Keratinocyte (primary cell): ENCODE data around the gene TTC22. TPM values are rescaled to one million over a fixed set of nuclear protein-coding genes. Genes with fewer than 3 reads are reported as not detected.

Experiments used
- DNase-seq: peaks from one replicate; pipeline ENCODE4 v3.0.0-alpha.2; 2011; ENCODE audit warnings: low read depth, missing footprints, low spot score
- FAIRE-seq: peaks from 2 replicates; lab custom pipeline; 2011; peaks lifted over from hg19 to GRCh38; lab: Jason Lieb, UNC
- H2AFZ ChIP-seq: 2 replicates; pipeline ENCODE4 v1.6.0; 2012; ENCODE audit warnings: low read length, control low read depth, inconsistent platforms; ENCODE audit not compliant: control insufficient read depth
- H3K27ac ChIP-seq: 2 replicates; pipeline ENCODE4 v1.5.1; 2011; ENCODE audit warnings: low read length; ENCODE audit not compliant: control insufficient read depth, insufficient read depth
- H3K27me3 ChIP-seq: 3 replicates; pipeline ENCODE4 v1.6.0; 2011; ENCODE audit warnings: low read length; ENCODE audit not compliant: control insufficient read depth, insufficient read depth; ENCODE audit errors: extremely low read depth
- H3K36me3 ChIP-seq, 2 experiments: 2 replicates in 1 of 2; 3 replicates in 1 of 2; pipeline ENCODE4 v1.5.1; 2011; ENCODE audit warnings: low read length in 2 of 2, mild to moderate bottlenecking in 1 of 2; ENCODE audit not compliant: control insufficient read depth in 2 of 2, insufficient read depth in 2 of 2; ENCODE audit errors: extremely low read depth in 1 of 2
- H3K4me1 ChIP-seq: 3 replicates; pipeline ENCODE4 v1.5.1; 2011; ENCODE audit warnings: low read length; ENCODE audit not compliant: control insufficient read depth, insufficient read depth; ENCODE audit errors: extremely low read depth
- H3K4me2 ChIP-seq: 3 replicates; pipeline ENCODE4 v1.6.0; 2011; ENCODE audit warnings: low read depth, low read length; ENCODE audit not compliant: control insufficient read depth, insufficient read depth; ENCODE audit errors: extremely low read depth
- H3K4me3 ChIP-seq, 3 experiments: fragments of 200-600 bp in 1 of 3; sonication (generic) in 1 of 3; 2 replicates in 2 of 3; 3 replicates in 1 of 3; pipeline ENCODE4 v1.5.1; 2011 to 2016; ENCODE audit warnings: low read length in 3 of 3, mild to moderate bottlenecking in 3 of 3, control low read depth in 2 of 3, inconsistent platforms in 1 of 3, low read depth in 1 of 3, mixed read lengths in 1 of 3, mixed run types in 1 of 3, moderate library complexity in 1 of 3; ENCODE audit not compliant: control insufficient read depth in 2 of 3, insufficient read depth in 2 of 3; ENCODE audit errors: extremely low read depth in 1 of 3
- H3K79me2 ChIP-seq: 2 replicates; pipeline ENCODE4 v1.6.0; 2012; ENCODE audit warnings: low read length; ENCODE audit not compliant: control insufficient read depth, insufficient read depth
- H3K9ac ChIP-seq: 3 replicates; pipeline ENCODE4 v1.6.0; 2011; ENCODE audit warnings: low read length; ENCODE audit not compliant: control insufficient read depth, insufficient read depth; ENCODE audit errors: extremely low read depth
- H3K9me1 ChIP-seq: 3 replicates; pipeline ENCODE4 v1.6.0; 2011; ENCODE audit warnings: low read length; ENCODE audit not compliant: control insufficient read depth, insufficient read depth; ENCODE audit errors: extremely low read depth
- H3K9me3 ChIP-seq: 2 replicates; pipeline ENCODE4 v1.5.1; 2012; ENCODE audit warnings: low read depth, low read length; ENCODE audit not compliant: control insufficient read depth
- H4K20me1 ChIP-seq: 3 replicates; pipeline ENCODE4 v1.6.0; 2011; ENCODE audit warnings: low read length; ENCODE audit not compliant: control insufficient read depth, insufficient read depth; ENCODE audit errors: extremely low read depth
- EZH2 ChIP-seq: IDR thresholded peaks from one replicate; pipeline ENCODE4 v1.6.1; 2012; ENCODE audit warnings: inconsistent platforms, mild to moderate bottlenecking, low read length, moderate library complexity
- dilution Hi-C: fragments of 300-500 bp; cut with MboI; formaldehyde crosslinking; loops from one replicate; pipeline ENCODE4 v1.7.0; 2020; ENCODE audit warnings: low sequenced_read_pairs; ENCODE audit not compliant: extremely low pct_ligation_motif_present
- polyA plus RNA-seq, 5 experiments: library from polyadenylated mRNA; depleted of rRNA in 3 of 5; stranded (reverse) in 3 of 5; stranded (forward) in 1 of 5; unstranded in 1 of 5; fragments of >200 nt; gene quantifications; 1 replicate in 1 of 5; 2 replicates in 3 of 5; 3 replicates in 1 of 5; pipeline versions ENCODE4 v1.2.1 to v1.2.3, GENCODE V29; 2011 to 2012; ENCODE audit warnings: missing spikeins in 2 of 5, low read depth in 1 of 5, low replicate concordance in 1 of 5
- TF ChIP-seq, protein P1 (sequence below), 3 experiments: IDR thresholded peaks in 1 of 3; conservative IDR thresholded peaks in 1 of 3; optimal IDR thresholded peaks in 1 of 3; 2 replicates in 2 of 3; 3 replicates in 1 of 3; pipeline versions ENCODE3 to v1.5.1; 2011; ENCODE audit warnings: low read length in 3 of 3, mild to moderate bottlenecking in 3 of 3, moderate library complexity in 2 of 3, control low read depth in 1 of 3, inconsistent platforms in 1 of 3; ENCODE audit not compliant: insufficient read depth in 2 of 3; ENCODE audit errors: extremely low read depth in 1 of 3

The TTC22 gene
- polyA plus RNA-seq, 1 donor (not counting 4 experiments of a cell fraction or from before 2014, with no cell fraction given): 5.1 TPM

DNA sequence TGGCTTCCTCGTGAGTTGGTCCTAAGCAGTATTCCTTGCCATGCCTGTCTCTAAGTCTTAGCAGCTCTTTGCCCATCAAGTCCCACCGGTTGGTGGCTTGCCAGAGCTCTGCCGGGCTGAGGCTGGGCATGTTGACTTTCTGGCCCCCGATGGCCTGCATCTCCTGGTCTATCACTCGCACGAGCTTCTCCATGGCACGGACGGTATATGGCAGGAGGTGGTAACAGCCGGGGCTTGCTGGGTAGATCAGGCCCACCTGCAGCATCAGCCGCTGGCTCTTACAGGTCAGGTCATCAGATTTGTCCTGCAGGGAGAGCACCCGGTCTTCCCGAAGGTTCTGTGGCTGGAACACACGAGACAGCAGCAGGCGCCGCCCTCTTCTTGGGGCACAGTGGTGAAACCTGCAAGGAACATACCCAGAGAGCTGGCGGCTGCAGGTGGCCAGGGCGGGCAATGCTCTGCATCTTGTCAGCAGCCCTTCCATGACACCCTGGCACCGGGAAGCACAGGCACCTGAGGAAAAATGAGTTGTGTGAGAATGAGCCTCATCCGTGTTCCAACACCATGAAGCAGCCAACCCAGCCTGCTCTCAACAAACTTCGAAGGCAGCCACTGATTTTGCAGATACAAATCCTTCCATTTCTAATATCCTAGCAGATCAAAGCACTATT, 42.3 kb downstream of the TTC22 start:
- no peak overlapping the region for H2AFZ ChIP-seq
- TF ChIP-seq, protein P1, sequence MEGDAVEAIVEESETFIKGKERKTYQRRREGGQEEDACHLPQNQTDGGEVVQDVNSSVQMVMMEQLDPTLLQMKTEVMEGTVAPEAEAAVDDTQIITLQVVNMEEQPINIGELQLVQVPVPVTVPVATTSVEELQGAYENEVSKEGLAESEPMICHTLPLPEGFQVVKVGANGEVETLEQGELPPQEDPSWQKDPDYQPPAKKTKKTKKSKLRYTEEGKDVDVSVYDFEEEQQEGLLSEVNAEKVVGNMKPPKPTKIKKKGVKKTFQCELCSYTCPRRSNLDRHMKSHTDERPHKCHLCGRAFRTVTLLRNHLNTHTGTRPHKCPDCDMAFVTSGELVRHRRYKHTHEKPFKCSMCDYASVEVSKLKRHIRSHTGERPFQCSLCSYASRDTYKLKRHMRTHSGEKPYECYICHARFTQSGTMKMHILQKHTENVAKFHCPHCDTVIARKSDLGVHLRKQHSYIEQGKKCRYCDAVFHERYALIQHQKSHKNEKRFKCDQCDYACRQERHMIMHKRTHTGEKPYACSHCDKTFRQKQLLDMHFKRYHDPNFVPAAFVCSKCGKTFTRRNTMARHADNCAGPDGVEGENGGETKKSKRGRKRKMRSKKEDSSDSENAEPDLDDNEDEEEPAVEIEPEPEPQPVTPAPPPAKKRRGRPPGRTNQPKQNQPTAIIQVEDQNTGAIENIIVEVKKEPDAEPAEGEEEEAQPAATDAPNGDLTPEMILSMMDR (optimal IDR thresholded peaks at IDR 0.05 in 1 of 3, IDR thresholded peaks at IDR 0.05 in 1 of 3, conservative IDR thresholded peaks at IDR 0.05 in 1 of 3; ENCODE audit: extremely low read depth in 1 of 3, insufficient read depth in 2 of 3, low read length in 3 of 3): no peak
- TF ChIP-seq EZH2: no peak
- H3K9me3 ChIP-seq: no peaks in the 10 kb centered on the region
- no peak overlapping the region for H3K9ac ChIP-seq
- H3K4me3 ChIP-seq: no peak overlapping the region
- H3K4me1 ChIP-seq: peaks cover 7% of the 10 kb centered on the region
- FAIRE-seq (no peak), DNase-seq (no peak)
- H3K27me3 ChIP-seq: no peaks in the 10 kb centered on the region
- H3K79me2 ChIP-seq: peaks cover 9% of the 10 kb centered on the region
- peaks cover 2% of the 10 kb centered on the region for H3K9me1 ChIP-seq
- dilution Hi-C loops: no loop called here
- H3K4me2 ChIP-seq: no peak overlapping the region
- no peak overlapping the region for H3K27ac ChIP-seq
- peaks cover 12 to 14% of the 10 kb centered on the region in 2 experiments for H3K36me3 ChIP-seq
- H4K20me1 ChIP-seq: no peaks in the 10 kb centered on the region

DNA sequence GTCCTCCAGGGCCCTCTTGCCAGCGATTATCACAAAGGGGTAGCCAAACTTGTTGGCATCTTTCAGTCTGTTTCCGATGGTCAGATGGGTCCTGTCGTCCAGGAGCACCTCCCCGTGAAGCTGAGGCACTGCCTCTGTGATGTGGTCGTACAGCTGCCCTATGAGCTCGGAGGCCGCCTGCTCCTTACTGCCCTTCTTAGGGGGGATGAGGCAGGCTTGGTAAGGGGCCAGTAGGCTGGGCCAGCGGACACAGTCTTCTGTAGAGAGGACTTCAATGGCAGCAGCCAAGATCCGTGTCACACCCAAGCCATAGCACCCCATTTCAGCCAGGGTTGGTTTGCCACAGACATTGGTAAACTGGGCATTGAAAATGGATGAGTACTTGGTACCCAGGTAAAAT, 43.3 kb downstream of the TTC22 start:
- peaks cover 4% of the 10 kb centered on the region for H3K79me2 ChIP-seq
- H3K9ac ChIP-seq: no peak overlapping the region
- no peak overlapping the region for H3K27ac ChIP-seq
- H4K20me1 ChIP-seq: no peaks in the 10 kb centered on the region
- H3K4me3 ChIP-seq: no peak overlapping the region
- H3K36me3 ChIP-seq: peaks cover 12 to 14% of the 10 kb centered on the region in 2 experiments
- FAIRE-seq: no peak
- H2AFZ ChIP-seq: no peak overlapping the region
- dilution Hi-C loops: no loop called here
- H3K9me1 ChIP-seq: peaks cover 2% of the 10 kb centered on the region
- H3K4me1 ChIP-seq: peaks cover 7% of the 10 kb centered on the region
- H3K9me3 ChIP-seq: no peaks in the 10 kb centered on the region
- DNase-seq: no peak
- no peak for TF ChIP-seq EZH2
- TF ChIP-seq, protein P1 (optimal IDR thresholded peaks at IDR 0.05 in 1 of 3, IDR thresholded peaks at IDR 0.05 in 1 of 3, conservative IDR thresholded peaks at IDR 0.05 in 1 of 3; ENCODE audit: extremely low read depth in 1 of 3, insufficient read depth in 2 of 3, low read length in 3 of 3): no peak
- no peak overlapping the region for H3K4me2 ChIP-seq
- no peaks in the 10 kb centered on the region for H3K27me3 ChIP-seq
